KMS-11 (cell line): ENCODE data around the gene TNNI3K.

Experiments used
- H2AFZ ChIP-seq: fragments of 200-600 bp; sonication (generic); 2 replicates; pipeline ENCODE4 v1.6.1; 2016; ENCODE audit warnings: antibody characterized with exemption, mixed run types, low read depth
- H3K27ac ChIP-seq: fragments of 200-600 bp; sonication (generic); 2 replicates; pipeline ENCODE4 v1.6.1; 2016; ENCODE audit warnings: mild to moderate bottlenecking, mixed run types
- H3K27me3 ChIP-seq: fragments of 200-600 bp; sonication (generic); 2 replicates; pipeline ENCODE4 v1.6.1; 2017; ENCODE audit warnings: mild to moderate bottlenecking, low read depth, mixed run types, moderate library complexity; ENCODE audit not compliant: insufficient read depth
- H3K36me3 ChIP-seq: fragments of 200-600 bp; sonication (generic); 2 replicates; pipeline ENCODE4 v1.6.1; 2017; ENCODE audit warnings: mild to moderate bottlenecking, mixed run types; ENCODE audit not compliant: insufficient read depth
- H3K4me1 ChIP-seq: fragments of 200-600 bp; sonication (generic); 2 replicates; pipeline ENCODE4 v1.6.1; 2016; ENCODE audit warnings: mild to moderate bottlenecking, low read depth, mixed run types; ENCODE audit not compliant: poor library complexity, severe bottlenecking
- H3K4me2 ChIP-seq: fragments of 200-600 bp; sonication (generic); 2 replicates; pipeline ENCODE4 v1.7.0; 2016; ENCODE audit warnings: mild to moderate bottlenecking, mixed run types
- H3K4me3 ChIP-seq: fragments of 200-600 bp; sonication (generic); IDR thresholded peaks from 2 replicates; pipeline ENCODE4 v1.6.1; 2017; ENCODE audit warnings: low read depth, low read length, mixed read lengths; ENCODE audit not compliant: insufficient read depth
- H3K79me2 ChIP-seq: fragments of 200-600 bp; sonication (generic); 2 replicates; pipeline ENCODE4 v1.6.1; 2016; ENCODE audit warnings: low read depth, mixed run types; ENCODE audit not compliant: insufficient read depth
- H3K9ac ChIP-seq: fragments of 200-600 bp; sonication (generic); 2 replicates; pipeline ENCODE4 v1.6.1; 2016; ENCODE audit warnings: mild to moderate bottlenecking, mixed run types
- H4K20me1 ChIP-seq: fragments of 200-600 bp; sonication (generic); 2 replicates; pipeline ENCODE4 v1.6.1; 2016; ENCODE audit warnings: mild to moderate bottlenecking, mixed run types; ENCODE audit not compliant: insufficient read depth
- CTCF ChIP-seq: fragments of 200-600 bp; sonication (generic); conservative IDR thresholded peaks from 2 replicates; pipeline ENCODE4 v1.6.1; 2017; ENCODE audit warnings: low read depth, mild to moderate bottlenecking, antibody characterized with exemption, low read length, moderate library complexity, mixed read lengths

Gene TNNI3K

GRCh38 chr1:74357150-74357549 is 122.0 kb downstream of the TNNI3K start:
- H3K36me3 ChIP-seq: no peaks in the 10 kb centered on the region
- no peak overlapping the region for H3K4me2 ChIP-seq
- TF ChIP-seq CTCF: no peak
- H4K20me1 ChIP-seq: no peaks in the 10 kb centered on the region
- H3K9ac ChIP-seq: no peak overlapping the region
- no peaks in the 10 kb centered on the region for H3K4me1 ChIP-seq
- H3K27me3 ChIP-seq: no peaks in the 10 kb centered on the region
- H3K27ac ChIP-seq: no peak overlapping the region
- no peak overlapping the region for H3K4me3 ChIP-seq
- H3K79me2 ChIP-seq: no peaks in the 10 kb centered on the region
- no peak overlapping the region for H2AFZ ChIP-seq

DNA sequence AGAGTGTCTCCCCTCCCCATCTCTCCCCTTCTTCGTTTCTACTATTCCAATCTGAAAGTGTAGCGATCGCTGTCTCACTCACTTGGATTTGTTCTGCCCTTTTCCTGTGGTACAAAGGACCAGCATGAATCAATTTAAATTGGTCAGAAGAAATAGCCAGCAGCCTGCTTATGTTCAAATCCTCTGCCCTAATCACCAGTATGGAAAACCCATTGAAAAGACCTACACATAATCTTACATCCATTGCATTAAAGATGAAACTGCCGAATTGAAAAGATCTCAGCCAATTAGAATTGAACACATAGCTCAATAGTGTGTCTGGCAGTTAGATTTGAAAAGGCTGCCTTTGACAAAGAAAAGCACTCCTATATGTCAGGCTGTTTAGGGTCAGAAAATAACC is 122.6 kb downstream of the TNNI3K start:
- no peaks in the 10 kb centered on the region for H3K4me1 ChIP-seq
- no peak overlapping the region for H3K4me2 ChIP-seq
- no peak for TF ChIP-seq CTCF
- no peak overlapping the region for H3K9ac ChIP-seq
- no peaks in the 10 kb centered on the region for H4K20me1 ChIP-seq
- H2AFZ ChIP-seq: no peak overlapping the region
- H3K36me3 ChIP-seq: no peaks in the 10 kb centered on the region
- H3K27ac ChIP-seq: no peak overlapping the region
- no peaks in the 10 kb centered on the region for H3K27me3 ChIP-seq
- no peaks in the 10 kb centered on the region for H3K79me2 ChIP-seq
- H3K4me3 ChIP-seq: no peak overlapping the region

- no peak overlapping the region for H3K27ac ChIP-seq
- TF ChIP-seq CTCF: no peak
- H3K4me1 ChIP-seq: no peaks in the 10 kb centered on the region
- no peaks in the 10 kb centered on the region for H3K36me3 ChIP-seq
- no peak overlapping the region for H3K4me2 ChIP-seq
- no peaks in the 10 kb centered on the region for H3K27me3 ChIP-seq
- H3K79me2 ChIP-seq: no peaks in the 10 kb centered on the region
- no peak overlapping the region for H2AFZ ChIP-seq
- no peak overlapping the region for H3K9ac ChIP-seq
- no peak overlapping the region for H3K4me3 ChIP-seq
- no peaks in the 10 kb centered on the region for H4K20me1 ChIP-seq
Measured at GRCh38 chr1:74362691-74363090, 127.5 kb downstream of the TNNI3K start.

DNA sequence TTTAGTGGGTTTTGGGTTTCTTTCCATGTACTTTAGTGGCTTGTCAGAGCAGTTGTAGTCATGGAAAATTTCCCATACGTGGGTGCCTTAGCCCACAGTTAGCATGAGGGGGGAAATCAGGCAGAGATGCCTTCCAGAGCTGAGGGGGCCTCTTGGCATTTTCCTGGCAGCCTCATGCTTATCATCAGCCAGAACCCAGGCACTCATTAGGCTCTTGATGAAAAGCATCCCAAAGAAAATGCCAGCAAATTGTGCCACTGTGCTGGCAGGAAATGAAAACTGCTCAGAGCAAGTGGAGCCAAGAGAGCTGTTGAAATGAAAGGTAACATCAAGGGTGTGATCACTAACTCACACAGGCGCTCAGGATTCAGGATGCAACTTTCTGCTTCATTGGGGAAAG is 128.0 kb downstream of the TNNI3K start:
- no peak overlapping the region for H3K9ac ChIP-seq
- H3K79me2 ChIP-seq: no peaks in the 10 kb centered on the region
- H3K27me3 ChIP-seq: no peaks in the 10 kb centered on the region
- no peak overlapping the region for H3K27ac ChIP-seq
- no peak for TF ChIP-seq CTCF
- no peaks in the 10 kb centered on the region for H4K20me1 ChIP-seq
- no peaks in the 10 kb centered on the region for H3K36me3 ChIP-seq
- no peak overlapping the region for H2AFZ ChIP-seq
- H3K4me2 ChIP-seq: no peak overlapping the region
- H3K4me1 ChIP-seq: no peaks in the 10 kb centered on the region
- no peak overlapping the region for H3K4me3 ChIP-seq
